DND-41 (cell line): ENCODE measurements around the gene FLOT1.
"Not testable (repeated sequence)": the region's sequence is repeated elsewhere in the genome, so short reads cannot be mapped to it uniquely, and the experiment has no call there.

Experiments
- ATAC-seq: fragments of 200-7000 bp; cut with Tn5 transposase; 3 replicates; pipeline ENCODE4 v1.9.1; 2021; ENCODE audit warnings: low read depth; ENCODE audit not compliant: insufficient read depth
- DNase-seq: peaks from one replicate; pipeline ENCODE4 v3.0.0-alpha.2; 2020
- H2AFZ ChIP-seq: 2 replicates; pipeline ENCODE4 v1.6.0; 2012; ENCODE audit warnings: low read depth, low read length
- H3K27ac ChIP-seq: 2 replicates; pipeline ENCODE4 v1.5.1; 2012; ENCODE audit warnings: low read length, inconsistent platforms
- H3K27me3 ChIP-seq: fragments of 200-600 bp; sonication (generic); 2 replicates; pipeline ENCODE4 v1.6.0; 2012; ENCODE audit warnings: low read length, mild to moderate bottlenecking, inconsistent platforms; ENCODE audit not compliant: insufficient read depth, poor library complexity
- H3K36me3 ChIP-seq: 2 replicates; pipeline ENCODE4 v1.5.1; 2012; ENCODE audit warnings: low read length, inconsistent platforms; ENCODE audit not compliant: insufficient read depth
- H3K4me1 ChIP-seq: 2 replicates; pipeline ENCODE4 v1.5.1; 2012; ENCODE audit warnings: mild to moderate bottlenecking, low read length; ENCODE audit not compliant: insufficient read depth
- H3K4me2 ChIP-seq: 2 replicates; pipeline ENCODE4 v1.6.0; 2012; ENCODE audit warnings: mild to moderate bottlenecking, moderate library complexity, low read length, inconsistent platforms; ENCODE audit not compliant: insufficient read depth
- H3K4me3 ChIP-seq, 2 experiments: fragments of 200-600 bp in 1 of 2; shearing (Covaris generic) in 1 of 2; 2 replicates each; pipeline ENCODE4 v1.5.1; 2012 to 2016; ENCODE audit warnings: inconsistent platforms in 2 of 2, low read length in 2 of 2, mild to moderate bottlenecking in 2 of 2, low read depth in 1 of 2, moderate library complexity in 1 of 2
- H3K79me2 ChIP-seq: 2 replicates; pipeline ENCODE4 v1.6.0; 2012; ENCODE audit warnings: low read length, inconsistent platforms; ENCODE audit not compliant: insufficient read depth
- H3K9ac ChIP-seq: 2 replicates; pipeline ENCODE4 v1.6.0; 2012; ENCODE audit warnings: low read depth, mild to moderate bottlenecking, inconsistent platforms, low read length, moderate library complexity
- H3K9me3 ChIP-seq: 2 replicates; pipeline ENCODE4 v1.5.1; 2012; ENCODE audit warnings: low read length, moderate library complexity, mild to moderate bottlenecking, inconsistent platforms; ENCODE audit not compliant: insufficient read depth, severe bottlenecking
- H4K20me1 ChIP-seq: 2 replicates; pipeline ENCODE4 v1.6.0; 2012; ENCODE audit warnings: low read length; ENCODE audit not compliant: insufficient read depth
- EZH2 ChIP-seq: IDR thresholded peaks from 3 replicates; pipeline ENCODE4 v1.6.1; 2012; ENCODE audit warnings: borderline replicate concordance, low read depth, mild to moderate bottlenecking, moderate library complexity, low read length, inconsistent platforms; ENCODE audit not compliant: severe bottlenecking
- TF ChIP-seq, protein P1 (sequence below): IDR thresholded peaks from 2 replicates; pipeline ENCODE4 v1.5.1; 2012; ENCODE audit warnings: borderline replicate concordance, low read length, moderate library complexity, mild to moderate bottlenecking; ENCODE audit not compliant: poor library complexity, severe bottlenecking; ENCODE audit errors: extremely low read depth

Gene FLOT1

DNA sequence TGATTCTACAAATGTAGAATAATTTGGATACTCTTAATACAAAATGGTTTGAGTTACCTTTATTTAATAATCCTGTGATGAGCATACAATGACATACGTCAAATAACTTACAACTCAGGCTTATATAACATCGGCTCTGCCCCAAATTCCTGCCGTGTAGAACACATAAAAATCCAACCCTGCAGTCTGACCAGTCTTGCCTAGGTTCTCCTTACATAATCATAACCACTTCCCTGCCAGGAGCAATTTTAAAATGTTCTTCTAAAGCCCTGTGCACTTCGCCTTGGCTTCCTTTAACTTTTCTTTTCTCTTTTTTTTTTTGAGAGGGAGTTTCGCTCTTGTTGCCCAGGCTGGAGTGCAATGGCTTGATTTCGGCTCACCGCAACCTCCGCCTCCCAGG, 18.1 kb upstream of the FLOT1 start:
- Histone ChIP-seq H3K27ac (no peak overlapping the region), H3K79me2 (no peaks in the 10 kb centered on the region), H3K36me3 (no peaks in the 10 kb centered on the region), H3K9ac (no peak overlapping the region), H3K4me1 (peaks cover 10% of the 10 kb centered on the region), H3K27me3 (no peaks in the 10 kb centered on the region), H3K4me2 (no peak overlapping the region), H4K20me1 (no peaks in the 10 kb centered on the region), H2AFZ (no peak overlapping the region), H3K9me3 (no peaks in the 10 kb centered on the region), H3K4me3 (no peak overlapping the region)
- DNase-seq, result no peak
- ATAC-seq, result no peak
- TF ChIP-seq, protein P1, sequence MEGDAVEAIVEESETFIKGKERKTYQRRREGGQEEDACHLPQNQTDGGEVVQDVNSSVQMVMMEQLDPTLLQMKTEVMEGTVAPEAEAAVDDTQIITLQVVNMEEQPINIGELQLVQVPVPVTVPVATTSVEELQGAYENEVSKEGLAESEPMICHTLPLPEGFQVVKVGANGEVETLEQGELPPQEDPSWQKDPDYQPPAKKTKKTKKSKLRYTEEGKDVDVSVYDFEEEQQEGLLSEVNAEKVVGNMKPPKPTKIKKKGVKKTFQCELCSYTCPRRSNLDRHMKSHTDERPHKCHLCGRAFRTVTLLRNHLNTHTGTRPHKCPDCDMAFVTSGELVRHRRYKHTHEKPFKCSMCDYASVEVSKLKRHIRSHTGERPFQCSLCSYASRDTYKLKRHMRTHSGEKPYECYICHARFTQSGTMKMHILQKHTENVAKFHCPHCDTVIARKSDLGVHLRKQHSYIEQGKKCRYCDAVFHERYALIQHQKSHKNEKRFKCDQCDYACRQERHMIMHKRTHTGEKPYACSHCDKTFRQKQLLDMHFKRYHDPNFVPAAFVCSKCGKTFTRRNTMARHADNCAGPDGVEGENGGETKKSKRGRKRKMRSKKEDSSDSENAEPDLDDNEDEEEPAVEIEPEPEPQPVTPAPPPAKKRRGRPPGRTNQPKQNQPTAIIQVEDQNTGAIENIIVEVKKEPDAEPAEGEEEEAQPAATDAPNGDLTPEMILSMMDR, result no peak
- no peak for TF ChIP-seq EZH2

DNA sequence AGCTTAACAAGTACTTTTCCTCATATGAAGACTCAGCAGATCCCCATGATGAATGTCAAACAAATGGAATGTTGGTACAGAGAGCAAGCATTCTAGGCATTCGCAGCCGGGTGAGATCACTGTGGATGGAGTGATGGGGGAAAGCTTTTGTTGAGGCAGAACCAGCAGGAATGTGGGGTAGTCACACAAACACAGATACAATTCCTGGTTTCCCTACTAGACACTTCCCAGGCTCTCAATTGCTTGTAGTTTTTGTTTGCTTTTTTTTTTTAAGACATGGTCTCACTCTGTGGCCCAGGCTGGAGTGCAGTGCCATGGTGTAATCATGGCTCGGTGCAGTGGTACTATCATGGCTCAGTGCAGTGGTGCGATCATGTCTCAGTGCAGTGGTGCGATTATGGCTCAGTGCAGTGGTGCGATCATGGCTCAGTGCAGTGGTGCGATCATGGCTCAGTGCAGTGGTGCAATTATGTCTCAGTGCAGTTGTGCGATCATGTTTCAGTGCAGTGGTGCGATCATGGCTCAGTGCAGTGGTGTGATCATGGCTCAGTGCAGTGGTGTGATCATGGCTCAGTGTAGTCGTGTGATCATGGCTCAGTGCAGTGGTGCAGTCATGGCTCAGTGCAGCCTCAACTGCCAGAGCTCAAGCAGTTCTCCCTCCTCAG, 17.2 kb upstream of the FLOT1 start:
- no peaks in the 10 kb centered on the region for H3K9me3 ChIP-seq
- H3K79me2 ChIP-seq, result no peaks in the 10 kb centered on the region
- TF ChIP-seq EZH2, result no peak
- TF ChIP-seq, protein P1, result no peak
- DNase-seq (no peak), ATAC-seq (no peak)
- no peak overlapping the region for H3K4me3 ChIP-seq
- H4K20me1 ChIP-seq, result no peaks in the 10 kb centered on the region
- no peak overlapping the region for H3K9ac ChIP-seq
- H3K27me3 ChIP-seq, result no peaks in the 10 kb centered on the region
- H3K4me1 ChIP-seq, result peaks cover 10% of the 10 kb centered on the region
- no peak overlapping the region for H3K4me2 ChIP-seq
- H3K36me3 ChIP-seq, result no peaks in the 10 kb centered on the region
- no peak overlapping the region for H3K27ac ChIP-seq
- H2AFZ ChIP-seq, result no peak overlapping the region

DNA sequence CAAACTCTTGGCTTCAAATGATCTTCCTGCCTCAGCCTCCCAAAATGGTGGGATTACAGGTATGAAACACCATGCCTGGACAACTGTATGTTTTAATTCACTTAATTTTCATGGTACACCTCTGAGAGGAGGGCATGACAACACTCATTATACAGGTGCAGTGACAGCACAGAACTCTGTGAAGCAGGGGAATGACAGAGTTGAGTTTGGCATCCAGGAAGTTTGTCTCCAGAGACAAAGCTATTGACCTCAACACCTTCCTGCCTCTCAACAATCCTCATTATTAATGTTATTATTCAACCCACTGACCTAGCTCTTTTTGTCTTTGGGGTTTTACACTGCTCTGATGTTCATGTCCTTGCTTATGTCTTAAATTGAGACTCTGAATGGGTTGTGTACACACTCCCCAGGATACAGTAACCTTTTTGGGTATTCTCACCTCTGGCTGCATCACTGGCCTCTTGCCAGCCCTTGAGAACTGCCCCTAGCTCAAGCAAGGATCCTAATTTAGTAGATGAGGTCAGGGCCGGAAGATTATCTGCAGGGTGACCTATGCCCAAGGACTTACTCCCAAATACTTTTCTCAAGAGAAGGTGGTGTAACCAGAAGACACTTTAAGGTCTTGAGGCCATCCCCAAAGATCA, 14.9 kb upstream of the FLOT1 start:
- Histone ChIP-seq H3K9ac (no peak overlapping the region), H3K79me2 (no peaks in the 10 kb centered on the region), H3K36me3 (no peaks in the 10 kb centered on the region), H4K20me1 (no peaks in the 10 kb centered on the region), H3K4me3 (no peak overlapping the region), H2AFZ (no peak overlapping the region), H3K9me3 (no peaks in the 10 kb centered on the region), H3K4me1 (no peaks in the 10 kb centered on the region), H3K4me2 (no peak overlapping the region), H3K27ac (no peak overlapping the region), H3K27me3 (no peaks in the 10 kb centered on the region)
- DNase-seq (no peak), ATAC-seq (no peak)
- TF ChIP-seq, protein P1, result no peak
- no peak for TF ChIP-seq EZH2

DNA sequence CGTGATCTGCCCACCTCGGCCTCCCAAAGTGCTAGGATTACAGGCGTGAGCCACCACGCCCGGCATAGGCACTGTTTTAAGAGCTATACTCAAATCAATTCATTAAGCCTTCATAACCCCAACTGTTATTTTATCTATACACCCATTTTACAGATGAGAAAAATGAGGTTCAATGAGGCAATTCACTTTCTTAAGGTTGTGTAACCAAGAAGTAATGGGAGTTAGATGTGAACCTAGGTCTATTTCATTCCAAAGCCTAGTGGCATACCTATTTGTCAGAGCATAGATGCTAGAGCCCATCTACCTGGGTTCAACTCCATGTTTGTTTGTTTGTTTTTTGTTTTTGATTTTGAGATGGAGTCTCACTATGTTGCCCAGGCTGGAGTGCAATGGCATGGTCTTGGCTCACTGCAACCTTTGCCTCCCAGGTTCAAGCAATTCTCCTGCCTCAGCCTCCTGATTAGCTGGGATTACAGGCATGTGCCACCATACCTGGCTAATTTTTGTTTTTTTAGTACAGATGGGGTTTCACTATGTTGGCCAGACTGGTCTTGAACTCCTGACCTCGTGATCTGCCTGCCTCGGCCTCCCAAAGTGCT, 14.0 kb upstream of the FLOT1 start:
- H3K9ac ChIP-seq, H3K79me2 ChIP-seq, H3K36me3 ChIP-seq, ATAC-seq, H3K27me3 ChIP-seq, H3K9me3 ChIP-seq, H3K4me1 ChIP-seq, H3K4me3 ChIP-seq, H3K4me2 ChIP-seq, H4K20me1 ChIP-seq, H2AFZ ChIP-seq, H3K27ac ChIP-seq, DNase-seq: not testable (repeated sequence)
